ENCODE measurements around the gene USP32. TPM values are rescaled to one million over a fixed set of nuclear protein-coding genes. Genes with fewer than 3 reads are reported as not detected.

Gene USP32
- total and polyA plus RNA-seq, 2 of the 8 experiments (the other 6 are each of a cell fraction or from before 2014, with no cell fraction given) = 29.6 to 112 TPM

- no peak overlapping the region for H2AFZ ChIP-seq (ENCODE audit: low read length)
- no peak overlapping the region for H2BK12ac ChIP-seq (ENCODE audit: low read depth, low read length)
- H3K23ac ChIP-seq (ENCODE audit: insufficient read length) = no peak overlapping the region
- H2BK5ac ChIP-seq (ENCODE audit: low read depth, low read length) = no peak overlapping the region
- no peak for DNase-seq (ENCODE audit: low read depth in 1 of 2, low spot score in 2 of 2)
- H3K56ac ChIP-seq (replicated peaks; ENCODE audit: insufficient read length, low read depth, low read length) = no peak overlapping the region
- H3K79me2 ChIP-seq (ENCODE audit: control insufficient read depth in 1 of 2, insufficient read depth in 2 of 2, low read length in 2 of 2) = peaks cover 0 to 96% of the 10 kb centered on the region in 2 experiments; a peak in 3 of 4 replicates
- no peak overlapping the region for H3K14ac ChIP-seq (ENCODE audit: insufficient read length)
- no peaks in the 10 kb centered on the region; a peak in 1 of 8 replicates for H3K36me3 ChIP-seq (ENCODE audit: control insufficient read depth in 2 of 4, insufficient read depth in 4 of 4, low read length in 3 of 4)
- ChIA-PET POLR2A (ENCODE audit: partially characterized antibody) (no interaction called here), CTCF (ENCODE audit: partially characterized antibody) (interaction anchor here (0.7 kb wide), 2 partner anchors 22 to 26 kb away, joined by 3 read pairs; no protein-coding TSS in a partner anchor)
- peaks cover 11 to 12% of the 10 kb centered on the region in 2 experiments for H4K20me1 ChIP-seq (replicated peaks in 1 of 2; ENCODE audit: control insufficient read depth in 1 of 2, insufficient read depth in 2 of 2, low read length in 2 of 2)
- no peak overlapping the region for H2BK15ac ChIP-seq (ENCODE audit: low read length)
- WGBS, 2 experiments (ENCODE audit: extremely low coverage in 1 of 2, insufficient coverage in 1 of 2, insufficient read length in 1 of 2, insufficient replicate concordance in 2 of 2, low coverage in 1 of 2, low lambda C conversion rate in 2 of 2, missing lambda C conversion rate in 1 of 2) = 85% methylated on average over 2 of the region's 2 CpGs; no CpG with 5 or more reads in 1 of the 2 experiments
- no peak overlapping the region for H2BK20ac ChIP-seq (ENCODE audit: low read length)
- H2AK5ac ChIP-seq (ENCODE audit: low read depth, low read length) = no peak overlapping the region
- peaks cover 11% of the 10 kb centered on the region for H3K79me1 ChIP-seq (ENCODE audit: low read depth, low read length)
- no peak overlapping the region for H2BK120ac ChIP-seq (replicated peaks; ENCODE audit: low read depth, low read length)
- no peak overlapping the region for H4K8ac ChIP-seq (ENCODE audit: extremely low read depth, insufficient read depth, low read length)
- no peaks in the 10 kb centered on the region for H3K23me2 ChIP-seq (ENCODE audit: low read depth, low read length)
- H3K4me2 ChIP-seq (ENCODE audit: insufficient read depth in 1 of 2, low read depth in 2 of 2, low read length in 2 of 2) = no peak overlapping the region
- no peaks in the 10 kb centered on the region for H3K9me3 ChIP-seq (ENCODE audit: insufficient read depth in 2 of 2, low read depth in 1 of 2, low read length in 1 of 2)
- FAIRE-seq = no peak
- H3K18ac ChIP-seq (ENCODE audit: extremely low read depth, low read length) = no peak overlapping the region
- H3K4me1 ChIP-seq (replicated peaks in 1 of 4; ENCODE audit: control insufficient read depth in 3 of 4, insufficient read depth in 4 of 4, low read length in 3 of 4) = peaks cover 0 to 3% (median under 1%) of the 10 kb centered on the region in 4 experiments; a peak in 3 of 7 replicates
- no peak overlapping the region for H3K4me3 ChIP-seq (ENCODE audit: extremely low read depth in 1 of 4, insufficient read depth in 2 of 4, low read depth in 3 of 4, low read length in 4 of 4)
- no peak overlapping the region for H3K9ac ChIP-seq (replicated peaks in 1 of 4; ENCODE audit: extremely low read depth in 1 of 4, low read depth in 3 of 4, low read length in 3 of 4)
- no peaks in the 10 kb centered on the region for H3K27me3 ChIP-seq (replicated peaks in 1 of 4; ENCODE audit: control insufficient read depth in 3 of 4, extremely low read depth in 1 of 4, insufficient read depth in 3 of 4, low read length in 3 of 4)
- no peak overlapping the region for H3K27ac ChIP-seq (ENCODE audit: low read depth, low read length)
- no peak overlapping the region for H3K4ac ChIP-seq (replicated peaks; ENCODE audit: insufficient read length, low read depth, low read length)
- no peak overlapping the region for H4K91ac ChIP-seq (replicated peaks; ENCODE audit: insufficient read length, low read length)
- H4K5ac ChIP-seq (ENCODE audit: insufficient read length, low read depth, low read length) = no peak overlapping the region
- no peak for TF ChIP-seq USF2 (IDR thresholded peaks at IDR 0.05; ENCODE audit: low read length)
- TF ChIP-seq SIX5 (IDR thresholded peaks at IDR 0.05; ENCODE audit: low read depth, low read length) = no peak
- TF ChIP-seq GTF2F1 (IDR thresholded peaks at IDR 0.05; ENCODE audit: borderline replicate concordance, low read depth, low read length) = no peak
- no peak for TF ChIP-seq SP4 (IDR thresholded peaks at IDR 0.05; ENCODE audit: low read length)
- no peak for TF ChIP-seq TAF1 (IDR thresholded peaks at IDR 0.05; ENCODE audit: low read depth, low read length)
- no peak for TF ChIP-seq CREB1 (IDR thresholded peaks at IDR 0.05)
- no peak for TF ChIP-seq PHF8 (conservative IDR thresholded peaks at IDR 0.05; ENCODE audit: low read depth, low read length)
- no peak for TF ChIP-seq RBBP5 (IDR thresholded peaks at IDR 0.05; ENCODE audit: borderline replicate concordance, low read depth, low read length)
- TF ChIP-seq RXRA (IDR thresholded peaks at IDR 0.05; ENCODE audit: insufficient read depth, low read depth, low read length) = no peak
- TF ChIP-seq BCL11A (IDR thresholded peaks at IDR 0.05; ENCODE audit: low read depth in 2 of 2, low read length in 2 of 2) = no peak
- no peak for TF ChIP-seq KDM1A (IDR thresholded peaks at IDR 0.05; ENCODE audit: borderline replicate concordance, low read length)
- no peak for TF ChIP-seq ASH2L (IDR thresholded peaks at IDR 0.05; ENCODE audit: low read length)
- TF ChIP-seq ZNF274 (IDR thresholded peaks at IDR 0.05; ENCODE audit: borderline replicate concordance, extremely low read depth, low read length) = no peak
- no peak for TF ChIP-seq RNF2 (IDR thresholded peaks at IDR 0.05; ENCODE audit: borderline replicate concordance, low read depth, low read length, missing control alignments, poor library complexity, severe bottlenecking)
These were observed 80.7 kb downstream of the USP32 start for GRCh38 chr17:60311186-60311585.
